HG03039 (cell line): ENCODE results near the gene ITGA7.
A peak's percentile ranks its signal among the peaks of the same experiment; 100 is the strongest.

Experiments used
- ATAC-seq: cut with Tn5 transposase; IDR thresholded peaks from one replicate; pipeline ENCODE4 v1.9.1; 2021; ENCODE audit warnings: mild to moderate bottlenecking, moderate library complexity; ENCODE audit not compliant: unreplicated experiment

The ITGA7 gene

GRCh38 chr12:55734595-55734994 lies 26.9 kb upstream of the ITGA7 start:
- no peak for ATAC-seq

GRCh38 chr12:55733858-55734257 lies 26.2 kb upstream of the ITGA7 start:
- ATAC-seq, result no peak

GRCh38 chr12:55733021-55733555 lies 25.4 kb upstream of the ITGA7 start:
- ATAC-seq, result no peak

- no peak for ATAC-seq
Observed at GRCh38 chr12:55732288-55732687, 24.6 kb upstream of the ITGA7 start.

- peak; percentile 31 for ATAC-seq
Observed at GRCh38 chr12:55729819-55730818, 22.4 kb upstream of the ITGA7 start.

GRCh38 chr12:55728939-55729818 lies 21.5 kb upstream of the ITGA7 start, which contains the start of gene CD63:
TSS of gene CD63 (minus strand) at chr12:55729009. CDS start at chr12:55728341, 668 bp downstream.
- peak; percentile 69 for ATAC-seq

- ATAC-seq, result no peak
Observed at GRCh38 chr12:55728186-55728938, 20.7 kb upstream of the ITGA7 start.

GRCh38 chr12:55727643-55728185 lies 20.0 kb upstream of the ITGA7 start:
- no peak for ATAC-seq

GRCh38 chr12:55726971-55727370 lies 19.3 kb upstream of the ITGA7 start:
- ATAC-seq, result no peak

GRCh38 chr12:55725556-55725955 lies 17.9 kb upstream of the ITGA7 start:
- no peak for ATAC-seq

GRCh38 chr12:55724940-55725309 lies 17.2 kb upstream of the ITGA7 start:
- no peak for ATAC-seq

GRCh38 chr12:55724226-55724939 lies 16.7 kb upstream of the ITGA7 start:
- ATAC-seq, result no peak

GRCh38 chr12:55723516-55724225 lies 16.0 kb upstream of the ITGA7 start:
- ATAC-seq, result no peak

- no peak for ATAC-seq
Observed at GRCh38 chr12:55722948-55723347, 15.2 kb upstream of the ITGA7 start.

- ATAC-seq, result no peak
Observed at GRCh38 chr12:55721601-55722213, 14.0 kb upstream of the ITGA7 start.

- no peak for ATAC-seq
Observed at GRCh38 chr12:55720894-55721444, 13.3 kb upstream of the ITGA7 start.

GRCh38 chr12:55720071-55720564 lies 12.4 kb upstream of the ITGA7 start, which contains the start of gene RDH5:
TSS of gene RDH5 (plus strand) at chr12:55720393. CDS start at chr12:55721185, 792 bp downstream.
- ATAC-seq, result no peak

- ATAC-seq, result no peak
Observed at GRCh38 chr12:55719371-55719770, 11.7 kb upstream of the ITGA7 start.
